Kidney (tissue), 14 donors: ENCODE data around the gene MORN3. TPM values are rescaled to one million over a fixed set of nuclear protein-coding genes. Genes with fewer than 3 reads are reported as not detected.

Source experiments
- DNase-seq, 5 donors: peaks; one replicate each; pipeline ENCODE4 v3.0.0-alpha.2; 2013 to 2020
- FAIRE-seq: peaks from 2 replicates; lab custom pipeline; 2012; peaks lifted over from hg19 to GRCh38; lab: Jason Lieb, UNC
- H3K27ac ChIP-seq, 2 donors: one replicate each; pipeline ENCODE4 v1.7.0; 2013; ENCODE audit warnings: low read depth in 2 of 2, low read length in 2 of 2, inconsistent platforms in 1 of 2
- H3K27me3 ChIP-seq: one replicate; pipeline ENCODE4 v1.7.1; 2013; ENCODE audit warnings: low read length, inconsistent platforms; ENCODE audit not compliant: control insufficient read depth, insufficient read depth
- H3K36me3 ChIP-seq, 3 donors: one replicate each; pipeline versions ENCODE4 v1.7.0 to v1.7.1; 2013; ENCODE audit warnings: low read length in 3 of 3, control low read depth in 1 of 3, inconsistent platforms in 1 of 3; ENCODE audit not compliant: insufficient read depth in 3 of 3, control insufficient read depth in 2 of 3
- H3K4me1 ChIP-seq, 3 donors: one replicate each; pipeline versions ENCODE4 v1.7.0 to v1.7.1; 2013; ENCODE audit warnings: low read length in 3 of 3, inconsistent platforms in 1 of 3, low read depth in 1 of 3; ENCODE audit not compliant: control insufficient read depth in 2 of 3, insufficient read depth in 2 of 3
- H3K4me3 ChIP-seq, 3 donors: one replicate each; pipeline versions ENCODE4 v1.7.0 to v1.8.1; 2013; ENCODE audit warnings: low read length in 3 of 3, control low read depth in 1 of 3, inconsistent platforms in 1 of 3
- H3K9ac ChIP-seq, 3 donors: one replicate each; pipeline versions ENCODE4 v1.7.0 to v1.7.1; 2013; ENCODE audit warnings: low read length in 3 of 3, control low read depth in 1 of 3, inconsistent platforms in 1 of 3
- H3K9me3 ChIP-seq, 3 donors: one replicate each; pipeline versions ENCODE4 v1.7.0 to v1.7.1; 2013; ENCODE audit warnings: low read length in 3 of 3, control low read depth in 1 of 3, inconsistent platforms in 1 of 3; ENCODE audit not compliant: control insufficient read depth in 2 of 3, insufficient read depth in 1 of 3
- CTCF ChIP-seq: IDR thresholded peaks from 3 replicates; pipeline ENCODE4 v1.5.1; 2012; ENCODE audit warnings: mild to moderate bottlenecking, moderate library complexity, borderline replicate concordance; ENCODE audit not compliant: insufficient read depth; ENCODE audit errors: extremely low read depth
- intact Hi-C: fragments of 100-400 bp; cut with DNase I; formaldehyde crosslinking; loops from one replicate; pipeline ENCODE4 v1.11.1; 2022
- polyA plus RNA-seq: library from polyadenylated mRNA; stranded (reverse); fragments of 350-450 nt; fragmentation: Illumina TruSeq; extraction: RNeasy Lipid Tissue Mini Kit (QIAGEN cat#74804); gene quantifications from one replicate; pipeline ENCODE4 v1.2.3, GENCODE V29; 2014; ENCODE audit warnings: low read depth, low replicate concordance; ENCODE audit not compliant: insufficient read depth
- total RNA-seq: library from RNA; stranded (reverse); fragmentation: NEBNext Ultra II Directional; extraction: Animal tissue kit (Norgen Biotek cat#: 25700); gene quantifications from one replicate; pipeline ENCODE4 v1.2.1, GENCODE V29; 2021
- donor health status: control.
- donor health status: control.
- donor health status: control.
- donor health status: control.
- donor health status: control.
- donor health status: DM: yes; HTN: yes; CAD: no.
- donor health status: Normal renal cell carcinoma (clear cell type).

The MORN3 gene
- total and polyA plus RNA-seq, 2 donors from 2014 or later, result 1.5 to 1.9 TPM

- Histone ChIP-seq H3K9ac (no peak overlapping the region), H3K4me1 (no peaks in the 10 kb centered on the region), H3K4me3 (no peak overlapping the region), H3K27ac (no peak overlapping the region), H3K27me3 (no peaks in the 10 kb centered on the region), H3K9me3 (no peaks in the 10 kb centered on the region), H3K36me3 (no peaks in the 10 kb centered on the region)
- no peak for TF ChIP-seq CTCF
- intact Hi-C loops, result no loop called here
- DNase-seq (no peak), FAIRE-seq (no peak)
Observed at GRCh38 chr12:121648458-121649028, 20.9 kb downstream of the MORN3 start.

- DNase-seq (no peak), FAIRE-seq (no peak)
- H3K27ac ChIP-seq, result no peak overlapping the region
- intact Hi-C loops, result no loop called here
- H3K9ac ChIP-seq, result no peak overlapping the region
- no peaks in the 10 kb centered on the region for H3K9me3 ChIP-seq
- H3K4me3 ChIP-seq, result no peak overlapping the region
- H3K27me3 ChIP-seq, result no peaks in the 10 kb centered on the region
- no peaks in the 10 kb centered on the region for H3K36me3 ChIP-seq
- H3K4me1 ChIP-seq, result no peaks in the 10 kb centered on the region
- TF ChIP-seq CTCF, result no peak
Observed at GRCh38 chr12:121641343-121641630, 28.2 kb downstream of the MORN3 start.

- no peak overlapping the region for H3K27ac ChIP-seq
- TF ChIP-seq CTCF, result no peak
- H3K4me1 ChIP-seq, result no peaks in the 10 kb centered on the region
- no peaks in the 10 kb centered on the region for H3K27me3 ChIP-seq
- DNase-seq (no peak), FAIRE-seq (no peak)
- H3K9ac ChIP-seq, result no peak overlapping the region
- intact Hi-C loops, result no loop called here
- H3K36me3 ChIP-seq, result no peaks in the 10 kb centered on the region
- H3K9me3 ChIP-seq, result no peaks in the 10 kb centered on the region
- H3K4me3 ChIP-seq, result no peak overlapping the region
Observed at GRCh38 chr12:121638298-121639202, 30.9 kb downstream of the MORN3 start.
